ENCODE results near the gene ATXN1.

Gene ATXN1

DNA sequence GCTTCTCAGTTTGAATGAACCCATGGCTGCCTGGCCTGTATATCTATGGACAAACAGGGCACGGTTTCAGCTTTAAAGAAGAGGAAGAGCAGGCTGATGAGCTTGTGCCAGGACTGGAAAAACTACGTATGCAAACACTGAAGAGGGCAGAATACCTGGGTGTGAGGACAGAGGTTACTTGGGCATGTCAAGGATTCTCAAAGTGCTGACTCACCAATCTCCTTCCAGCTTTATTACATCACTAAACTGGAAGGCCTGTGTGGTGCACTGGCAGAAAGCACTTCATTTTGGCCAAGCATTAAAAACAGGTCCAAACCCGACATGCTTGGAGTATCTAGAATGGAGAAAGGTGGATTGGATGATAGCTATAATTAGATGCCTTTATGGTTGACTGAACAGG lies 427.7 kb downstream of the ATXN1 start:
- no peak for DNase-seq (ENCODE audit: low read depth in 2 of 2)

DNA sequence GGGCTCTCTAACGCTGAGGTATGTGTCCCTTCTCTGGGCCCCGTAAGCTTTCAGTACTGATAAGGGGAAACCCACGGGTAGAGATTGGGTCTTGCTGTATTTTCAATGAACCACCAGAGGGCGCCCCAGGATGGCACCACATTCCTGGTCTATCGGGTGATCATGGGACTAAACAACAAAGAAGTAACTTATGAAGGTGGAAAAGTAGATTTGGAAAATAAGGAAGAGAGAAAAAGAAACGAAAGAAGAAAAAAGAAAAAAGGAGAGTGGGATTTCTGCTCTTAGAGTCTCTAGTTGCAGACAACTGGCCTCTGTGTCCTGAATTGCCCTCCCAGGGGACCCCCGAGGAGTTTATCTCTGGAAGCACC lies 429.1 kb downstream of the ATXN1 start:
- peak; percentile 46 to 66 for DNase-seq (ENCODE audit: low read depth in 2 of 2)

DNA sequence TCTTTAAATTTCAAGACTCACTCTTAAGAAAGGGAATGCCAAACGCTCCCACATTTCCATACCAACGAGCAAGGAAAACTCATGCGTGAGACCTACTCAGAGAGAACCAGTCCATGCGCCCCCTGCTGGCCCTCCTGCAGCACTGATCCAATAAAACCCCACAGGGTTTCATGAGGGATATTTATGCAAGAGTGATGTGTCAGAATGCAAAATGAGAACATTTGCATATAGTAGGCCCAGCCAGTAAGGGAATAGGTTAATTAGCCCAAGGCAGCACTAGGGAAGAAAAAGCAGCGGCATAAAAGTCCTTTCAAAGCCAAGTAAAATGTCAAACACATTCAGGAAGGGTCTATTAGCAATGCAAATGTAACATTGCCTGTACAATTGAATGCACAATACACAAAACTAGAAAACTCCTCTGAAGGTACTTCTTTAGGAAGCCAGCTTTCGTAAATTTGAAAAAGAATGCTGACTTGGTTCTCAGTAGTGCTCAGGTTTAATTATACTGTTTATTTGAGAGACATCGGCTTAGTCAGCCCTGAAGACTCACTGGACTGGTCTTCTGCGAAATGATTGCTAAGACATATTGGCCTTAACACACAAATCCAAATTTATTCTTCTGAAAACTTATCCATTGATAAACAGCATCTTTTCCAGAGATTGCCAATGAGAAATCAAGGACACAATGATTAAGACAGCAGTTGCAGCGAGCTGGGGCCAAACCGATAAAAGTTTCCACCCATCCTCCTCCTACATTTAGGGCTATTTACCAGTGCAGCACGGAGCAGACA lies 429.7 kb downstream of the ATXN1 start:
- DNase-seq (ENCODE audit: low read depth in 2 of 2) = peak; percentile 21 to 28

DNA sequence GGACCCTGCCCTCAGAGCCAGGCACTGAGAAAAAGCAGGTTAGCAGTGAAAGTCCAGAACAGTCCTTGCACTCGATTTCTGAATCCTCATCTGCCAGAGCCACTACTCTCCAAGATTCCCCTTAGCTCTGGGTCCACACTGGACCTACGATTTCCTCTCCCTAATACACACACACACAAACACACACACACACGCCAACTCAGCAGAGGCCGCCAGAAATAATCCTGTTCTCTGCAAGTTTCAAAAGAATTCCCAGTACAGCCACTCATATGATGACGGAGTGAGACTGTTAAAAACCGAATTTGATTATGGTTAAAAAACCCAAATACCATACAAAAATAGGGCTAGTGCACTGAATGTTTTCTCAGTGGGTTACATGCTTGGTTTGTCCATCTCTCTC lies 432.0 kb downstream of the ATXN1 start:
- DNase-seq (ENCODE audit: low read depth in 2 of 2) = no peak

DNA sequence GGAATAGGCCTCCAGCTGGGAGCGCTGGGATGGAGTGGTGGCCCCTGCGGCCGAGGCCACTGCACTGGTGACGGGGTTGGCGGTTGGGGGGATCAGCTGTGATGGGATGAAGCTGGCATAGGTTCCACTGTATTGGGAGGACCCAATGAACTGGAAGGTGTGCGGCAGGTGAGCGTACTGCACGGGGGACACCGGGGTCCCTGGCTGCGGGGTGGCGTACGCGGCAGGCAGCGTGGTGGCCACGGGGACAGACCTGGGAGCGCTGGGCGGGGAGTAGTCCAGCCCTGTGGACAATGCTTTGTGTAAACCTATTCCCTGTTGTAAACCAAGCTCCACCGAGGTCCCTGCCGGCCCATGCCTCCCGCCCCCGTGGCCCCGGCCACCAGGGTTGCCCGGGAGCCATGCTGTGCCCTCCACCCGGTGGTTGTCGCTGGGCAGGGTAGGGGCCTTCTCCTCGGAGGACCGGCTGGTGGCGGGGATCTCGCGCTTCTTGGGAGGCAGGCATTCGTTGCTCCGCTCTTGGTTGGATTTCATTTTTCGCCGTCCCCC lies 433.4 kb downstream of the ATXN1 start:
- DNase-seq (ENCODE audit: low read depth in 2 of 2) = no peak

DNA sequence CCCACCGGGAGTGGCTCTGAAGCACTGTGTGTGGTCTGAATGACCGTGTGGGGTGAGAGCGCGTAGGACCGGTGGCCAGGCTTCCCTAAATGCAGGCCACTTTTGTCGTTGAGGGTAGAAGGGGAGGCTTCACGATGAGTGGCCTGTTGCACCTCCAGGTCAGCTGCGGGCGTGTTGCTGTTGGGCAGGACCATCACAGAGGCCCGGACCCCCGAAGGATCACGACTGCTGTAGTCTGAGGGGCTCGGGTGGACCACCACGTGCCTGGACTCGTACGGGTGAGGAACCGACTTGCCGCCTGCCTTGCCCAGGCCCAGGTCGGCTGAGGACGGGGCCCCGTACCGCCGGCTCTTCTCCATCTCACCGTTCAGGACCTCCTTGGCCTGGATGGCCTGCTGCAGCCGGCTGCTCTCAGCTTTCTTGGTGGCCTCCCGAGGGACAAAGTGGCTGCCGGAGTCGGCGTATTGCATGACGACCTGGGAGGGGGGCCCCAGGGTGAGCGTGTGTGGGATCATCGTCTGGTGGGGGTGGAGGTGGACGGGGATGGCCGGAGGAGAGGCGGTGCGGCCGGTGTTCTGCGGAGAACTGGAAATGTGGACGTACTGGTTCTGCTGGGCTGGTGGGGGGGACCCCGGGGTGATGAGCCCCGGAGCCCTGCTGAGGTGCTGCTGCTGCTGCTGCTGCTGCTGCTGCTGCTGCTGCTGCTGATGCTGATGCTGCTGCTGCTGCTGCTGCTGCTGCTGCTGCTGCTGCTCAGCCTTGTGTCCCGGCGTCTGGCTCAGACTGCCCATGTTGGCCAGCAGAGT lies 434.1 kb downstream of the ATXN1 start:
- no peak for DNase-seq (ENCODE audit: low read depth in 2 of 2)

DNA sequence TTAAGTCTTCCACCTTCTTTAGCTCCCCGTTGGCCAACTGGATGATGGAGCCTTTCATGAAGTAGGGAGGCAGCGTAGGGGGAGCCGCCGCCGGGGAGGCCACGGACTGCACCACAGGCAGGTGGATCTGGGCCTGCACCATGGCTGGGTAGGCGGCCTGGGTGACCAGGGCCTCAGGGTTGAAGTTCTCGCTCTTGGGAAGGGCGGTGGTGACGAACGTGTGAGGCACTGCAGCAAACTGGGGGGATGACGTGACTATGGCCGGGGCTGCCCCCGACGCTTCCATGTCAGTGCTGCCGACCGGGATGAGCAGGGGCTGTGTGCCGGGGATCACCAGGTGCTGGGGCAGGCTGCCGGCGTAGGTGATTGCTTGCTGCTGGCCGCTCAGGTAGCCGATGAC lies 434.7 kb downstream of the ATXN1 start:
- no peak for DNase-seq (ENCODE audit: low read depth in 2 of 2)

DNA sequence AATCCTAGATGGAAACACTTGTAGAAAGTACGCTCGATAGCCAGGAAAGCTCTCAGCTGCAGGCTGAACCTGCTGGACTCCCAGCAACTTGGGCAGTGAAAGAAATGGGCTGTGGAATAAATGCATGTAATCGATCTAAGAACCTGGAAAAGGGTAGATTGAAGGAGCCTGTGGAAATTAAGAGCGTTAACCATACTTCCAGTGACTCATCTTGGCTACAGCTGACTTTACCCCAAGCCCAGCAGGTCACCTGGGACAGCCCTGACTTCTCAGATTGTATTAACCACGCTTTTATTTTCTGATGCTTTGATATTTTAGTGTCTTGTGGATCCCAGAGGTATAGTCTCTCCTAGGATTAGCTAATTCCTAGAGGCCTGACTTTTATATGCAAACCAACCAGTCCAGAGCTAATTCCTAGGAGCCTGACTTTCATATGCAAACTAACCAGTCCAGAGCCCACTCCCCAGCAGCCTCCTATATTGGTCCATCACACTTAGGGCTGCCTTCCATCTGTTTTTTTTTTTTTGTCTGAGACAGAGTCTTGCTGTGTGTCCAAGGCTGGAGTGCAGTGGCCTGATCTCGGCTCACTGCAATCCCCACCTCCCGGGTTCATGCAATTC lies 436.5 kb downstream of the ATXN1 start:
- no peak for DNase-seq (ENCODE audit: low read depth in 2 of 2)

DNA sequence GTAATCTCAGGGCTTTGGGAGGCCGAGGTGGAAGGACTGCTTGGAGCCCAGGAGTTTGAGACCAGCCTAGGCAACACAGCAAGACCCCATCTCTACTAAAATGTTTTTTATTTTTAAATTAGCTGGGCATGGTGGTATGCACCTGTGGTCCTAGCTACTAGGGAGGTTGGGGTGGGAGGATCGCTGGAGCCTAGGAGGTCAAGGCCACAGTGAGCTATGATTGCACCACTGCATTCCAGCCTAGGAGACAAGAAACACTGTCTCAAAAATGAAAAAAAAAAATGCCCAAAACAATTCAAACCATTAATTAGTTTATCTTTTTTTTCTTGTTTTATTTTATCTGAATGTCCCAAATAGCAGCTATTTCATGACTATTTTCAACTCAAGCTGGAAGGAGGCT lies 437.1 kb downstream of the ATXN1 start:
- DNase-seq (ENCODE audit: low read depth in 2 of 2) = no peak

DNA sequence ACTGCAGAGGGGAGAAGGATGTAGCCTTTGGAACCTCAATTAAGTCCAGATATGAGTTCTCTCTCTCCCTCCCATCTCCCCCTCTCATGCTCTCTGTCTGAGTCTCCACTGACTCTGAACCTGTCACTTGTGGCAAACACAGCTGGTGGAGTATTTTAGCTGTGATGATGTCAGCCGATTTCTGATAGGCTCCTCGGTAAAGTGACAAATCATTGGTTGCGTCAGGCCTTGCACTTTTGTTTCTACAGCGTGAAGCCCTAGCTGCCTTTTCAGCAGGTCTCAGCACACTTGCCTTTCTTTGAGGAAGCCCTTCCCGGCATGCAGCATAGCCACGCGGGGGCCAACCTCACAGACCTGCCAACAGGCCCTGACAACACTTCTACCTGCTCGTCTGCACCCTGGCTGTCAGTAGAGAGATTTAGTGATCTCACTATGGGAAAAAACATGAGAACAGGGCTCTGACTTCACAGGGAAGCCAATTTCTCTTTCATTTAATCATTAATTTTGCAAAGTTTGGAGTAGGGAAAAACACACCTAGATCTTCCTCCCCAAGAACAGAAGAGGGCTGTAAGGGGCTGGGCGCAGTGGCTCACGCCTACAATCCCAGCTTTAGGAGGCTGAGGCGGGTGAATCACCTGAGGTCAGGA lies 438.5 kb downstream of the ATXN1 start:
- peak; percentile 57 to 60 for DNase-seq (ENCODE audit: low read depth in 2 of 2)

DNA sequence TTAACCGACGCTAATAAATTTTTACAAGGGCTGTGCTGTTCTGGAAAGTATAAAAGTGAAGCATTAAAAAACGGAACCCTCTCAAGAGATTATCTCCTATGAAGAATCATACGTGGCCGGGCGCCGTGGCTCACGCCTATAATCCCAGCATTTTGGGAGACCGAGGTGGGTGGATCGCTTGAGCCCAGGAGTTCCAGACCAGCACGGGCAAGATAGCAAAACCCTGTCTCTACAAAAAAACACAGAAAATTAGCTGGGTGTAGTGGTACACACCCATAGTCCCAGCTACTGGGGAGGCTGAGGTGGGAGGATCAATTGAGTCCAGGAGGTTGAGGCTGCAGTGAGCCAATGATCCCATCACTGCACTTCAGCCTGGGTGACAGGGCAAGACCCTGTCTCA lies 439.4 kb downstream of the ATXN1 start:
- no peak for DNase-seq (ENCODE audit: low read depth in 2 of 2)

DNA sequence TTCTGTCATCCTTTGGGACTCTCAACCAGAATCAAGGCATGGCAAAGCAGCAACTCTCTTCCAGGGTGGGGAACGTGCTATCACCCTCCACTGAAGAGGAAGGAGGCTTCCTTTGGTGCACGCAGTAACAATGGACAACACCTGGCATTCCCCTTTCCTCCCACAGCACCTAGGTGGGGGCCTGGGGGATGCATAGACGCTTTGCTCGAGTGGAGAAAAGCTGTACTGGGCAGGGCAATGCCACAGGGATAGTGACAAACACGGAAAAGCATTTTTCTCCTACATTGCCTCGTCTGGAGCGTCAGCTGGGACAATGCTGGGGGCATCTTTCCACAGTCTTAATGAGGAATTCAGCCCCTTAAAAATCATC lies 439.9 kb downstream of the ATXN1 start:
- DNase-seq (ENCODE audit: low read depth in 2 of 2) = no peak

DNA sequence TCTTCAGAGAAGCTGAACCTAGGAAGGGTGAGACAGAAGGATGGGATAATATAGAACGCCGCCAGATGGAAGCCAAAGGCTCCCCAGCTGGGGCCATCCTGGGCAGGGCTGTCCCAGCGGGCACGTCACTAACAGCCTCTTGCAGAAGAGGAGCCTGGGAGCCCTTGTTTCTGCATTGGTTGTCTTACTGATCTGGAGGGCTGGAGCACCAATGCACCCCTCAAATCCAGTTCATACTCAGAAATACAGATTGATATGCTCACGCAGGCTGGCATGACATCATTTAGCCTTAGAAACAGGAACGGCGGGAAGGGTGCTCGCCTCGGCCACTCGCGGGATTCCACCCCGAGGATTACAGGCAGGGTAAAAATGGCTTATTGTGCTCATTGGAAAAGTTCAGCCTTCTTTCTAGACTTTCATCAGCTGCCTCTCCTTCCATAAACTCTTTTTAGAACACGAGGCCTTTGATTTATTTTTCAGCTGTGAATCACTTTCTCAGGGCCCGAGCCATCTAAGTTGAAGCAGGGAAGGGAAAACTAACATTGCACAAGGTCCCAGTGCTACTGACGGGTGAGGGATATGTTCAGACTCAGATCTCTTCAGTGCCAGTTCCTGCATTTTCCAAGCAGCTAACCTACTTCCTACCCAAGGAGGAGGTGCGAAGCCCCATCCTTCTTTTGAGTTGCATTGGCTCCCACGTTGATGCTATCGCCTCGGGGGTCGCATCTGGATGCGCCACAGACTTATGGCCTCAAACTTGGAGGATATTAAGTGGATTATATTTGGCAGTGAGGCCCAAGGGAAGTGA lies 440.5 kb downstream of the ATXN1 start:
- no peak for DNase-seq (ENCODE audit: low read depth in 2 of 2)

DNA sequence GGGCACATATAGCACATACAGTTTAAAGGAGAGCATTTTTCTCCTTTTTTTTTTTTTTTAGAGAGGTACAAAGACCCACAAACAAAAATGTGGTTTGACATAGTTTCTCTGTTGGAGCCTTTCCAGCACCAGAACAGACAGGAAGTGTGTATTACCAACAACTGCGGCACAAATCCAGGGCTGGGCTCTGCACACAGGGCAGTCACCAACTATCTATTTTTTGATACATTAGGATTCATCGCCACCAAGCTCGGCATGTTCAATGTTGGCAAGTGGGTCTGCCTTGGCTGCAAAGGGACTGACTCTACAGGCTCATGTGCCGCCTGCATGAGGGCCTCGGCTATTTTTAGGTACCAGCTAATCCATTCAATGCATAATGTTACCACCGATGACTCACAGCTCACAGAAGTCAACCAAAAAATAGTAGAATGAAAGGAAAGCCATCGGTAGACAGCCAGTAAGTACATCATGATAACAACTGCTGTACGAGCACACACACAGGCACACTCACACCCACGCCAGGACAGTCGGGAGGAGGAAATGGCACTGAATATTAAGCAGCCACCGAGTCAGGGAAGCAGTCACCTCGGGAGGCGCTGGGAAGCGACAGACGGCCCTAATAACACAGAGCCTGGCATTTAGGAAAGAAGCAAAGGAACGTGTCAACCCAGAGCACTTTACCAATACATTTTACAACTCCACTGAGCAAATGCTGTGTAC lies 441.3 kb downstream of the ATXN1 start:
- peak; percentile 45 to 50 for DNase-seq (ENCODE audit: low read depth in 2 of 2)

DNA sequence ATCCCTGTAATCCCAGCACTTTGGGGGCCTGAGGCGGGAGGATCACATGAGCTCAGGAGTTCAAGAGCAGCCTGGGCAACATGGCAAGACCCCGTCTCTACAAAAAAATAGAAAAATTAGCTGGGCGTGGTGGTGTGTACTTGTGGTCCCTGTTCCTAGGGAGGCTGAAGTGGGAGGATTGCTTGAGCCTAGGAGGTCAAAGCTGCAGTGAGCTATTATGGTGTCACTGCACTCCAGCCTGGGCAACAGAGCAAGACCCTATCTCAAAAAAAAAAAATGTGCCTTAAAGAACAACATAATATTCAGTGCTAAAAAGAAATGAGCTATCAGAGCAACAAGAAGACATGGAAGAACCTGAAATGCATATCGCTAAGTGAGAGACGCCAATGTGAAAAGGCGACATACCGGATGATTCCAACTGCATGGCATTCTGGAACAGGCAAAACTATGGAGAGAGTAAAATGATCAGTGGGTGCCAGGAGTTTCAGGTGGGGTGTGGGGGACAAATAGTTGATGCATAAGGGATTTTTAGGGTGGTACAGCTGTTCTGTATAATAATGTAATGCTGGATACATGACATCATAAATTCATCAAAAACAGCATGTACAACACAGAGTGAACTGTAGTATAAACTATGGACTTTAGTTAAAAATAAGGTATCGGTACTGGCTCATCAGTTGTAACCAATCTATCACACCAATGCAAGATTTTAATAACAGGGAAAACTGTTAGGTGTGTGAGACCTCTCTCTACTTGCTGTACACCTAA lies 442.1 kb downstream of the ATXN1 start:
- DNase-seq (ENCODE audit: low read depth in 2 of 2) = no peak

DNA sequence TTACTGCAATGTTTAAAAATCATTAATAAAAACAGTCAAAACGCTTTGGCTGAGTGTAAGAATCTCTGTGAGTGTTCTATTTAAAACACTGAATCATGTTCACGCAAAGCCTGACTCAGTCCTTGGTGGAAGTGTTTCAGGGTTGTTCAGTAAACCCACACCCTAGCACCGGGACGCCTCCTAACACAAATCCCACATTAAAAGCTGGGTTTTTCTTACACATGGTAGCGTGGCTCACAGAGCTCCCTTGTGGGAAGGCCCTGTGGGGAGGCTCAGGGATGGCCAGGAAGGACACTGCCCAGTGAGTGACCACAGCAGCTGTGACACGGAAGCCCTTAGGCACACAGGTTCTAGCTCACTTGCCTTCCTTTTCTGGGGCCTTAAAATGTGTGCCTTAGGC lies 442.7 kb downstream of the ATXN1 start:
- DNase-seq (ENCODE audit: low read depth in 2 of 2) = peak; percentile 7 to 14

DNA sequence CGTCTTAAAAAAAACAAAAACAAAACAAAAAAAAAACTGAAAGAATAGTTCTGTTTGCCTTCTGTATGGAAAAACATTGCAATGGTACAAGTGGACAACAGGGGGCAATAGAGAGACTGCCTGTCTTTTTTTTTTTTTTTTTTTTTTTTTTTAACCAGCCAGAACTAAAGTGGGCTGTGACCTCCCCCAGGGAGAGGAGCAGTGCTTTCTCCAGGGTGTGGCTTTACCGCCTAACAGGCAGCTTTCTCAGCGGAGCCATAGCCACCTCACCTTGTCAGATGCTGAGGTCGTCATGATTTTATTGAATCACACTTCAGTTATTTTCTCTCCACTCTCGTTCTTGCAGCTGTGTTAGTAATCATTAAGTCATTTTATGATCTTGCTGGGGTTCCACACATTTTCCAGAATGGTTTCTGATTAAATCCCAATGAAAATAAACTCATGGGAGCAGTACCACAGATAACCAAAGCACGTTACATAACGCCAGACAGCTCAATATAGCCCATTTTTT lies 444.5 kb downstream of the ATXN1 start:
- peak in 1 of 2 donors; percentile 18 for DNase-seq (ENCODE audit: low read depth in 2 of 2)

DNA sequence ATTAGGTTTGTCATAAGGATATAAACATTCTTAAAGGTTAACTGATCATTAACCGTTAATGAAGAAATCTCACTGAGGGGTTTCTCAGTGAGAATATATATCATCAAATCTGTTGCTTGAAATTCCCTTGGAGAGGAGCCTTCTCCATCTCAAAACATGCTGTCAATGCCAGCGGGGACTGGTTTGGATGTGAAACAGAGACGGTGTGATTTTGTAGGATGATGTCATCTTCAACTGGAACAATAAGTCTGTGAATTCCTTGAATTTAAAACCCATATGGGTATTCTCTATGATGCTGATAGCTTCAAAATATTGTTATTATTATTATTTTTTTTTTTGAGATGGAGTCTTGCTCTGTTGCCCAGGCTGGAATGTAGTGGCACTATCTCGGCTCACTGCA lies 447.0 kb downstream of the ATXN1 start:
- no peak for DNase-seq (ENCODE audit: low read depth in 2 of 2)

DNA sequence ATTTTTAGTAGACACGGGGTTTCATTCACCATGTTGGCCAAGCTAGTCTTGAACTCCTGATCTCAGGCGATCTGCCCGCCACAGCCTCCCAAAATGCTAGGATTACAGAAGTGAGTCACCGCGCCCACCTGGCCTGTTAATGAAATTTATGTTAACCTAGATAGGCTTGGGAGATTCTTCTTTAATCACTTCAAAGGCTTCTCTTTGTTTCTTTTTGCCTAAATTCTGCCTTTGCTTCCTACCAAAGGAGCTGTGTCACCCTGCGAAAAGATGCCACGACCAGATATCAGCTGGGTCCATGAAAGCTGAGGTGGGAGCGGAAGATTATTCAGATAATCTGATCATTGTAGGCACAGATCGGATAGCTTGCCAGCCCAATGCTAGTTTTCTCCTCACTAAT lies 447.5 kb downstream of the ATXN1 start:
- DNase-seq (ENCODE audit: low read depth in 2 of 2) = no peak

DNA sequence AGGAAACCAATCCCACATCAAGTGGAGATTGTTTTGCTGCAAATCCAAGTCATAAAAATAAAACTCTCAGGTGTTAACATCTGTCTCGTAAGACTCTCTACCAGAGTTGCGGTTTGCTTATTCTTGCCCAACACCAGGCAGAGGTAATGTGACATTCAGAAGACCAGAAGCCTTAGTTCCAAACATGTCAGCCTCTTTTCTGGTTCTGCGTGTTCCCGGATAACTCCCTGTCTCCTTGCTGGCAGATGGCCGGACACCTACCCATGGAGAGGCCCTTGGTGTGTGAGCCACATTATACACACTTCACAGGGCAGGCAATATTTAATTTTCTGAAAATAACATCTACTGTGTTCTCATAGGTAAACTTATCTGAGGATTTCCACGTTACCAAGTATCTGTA lies 449.5 kb downstream of the ATXN1 start:
- no peak for DNase-seq (ENCODE audit: low read depth in 2 of 2)
